Vein endothelial cell (primary cell): Measurements from ENCODE around the gene ITPKB. TPM values are rescaled to one million over a fixed set of nuclear protein-coding genes. Genes with fewer than 3 reads are reported as not detected.

Source experiments
- small RNA-seq: library from RNA; depleted of rRNA; stranded (forward); fragments of <200 nt; gene quantifications from one replicate; pipeline ENCODE3, GENCODE V24; 2012
- total RNA-seq: library from RNA; depleted of rRNA; stranded (reverse); fragments of >200 nt; gene quantifications from 2 replicates; pipeline ENCODE4 v1.2.3, GENCODE V29; 2012

Gene ITPKB
- total RNA-seq: 59.6 and 62.4 TPM in 2 replicates

DNA sequence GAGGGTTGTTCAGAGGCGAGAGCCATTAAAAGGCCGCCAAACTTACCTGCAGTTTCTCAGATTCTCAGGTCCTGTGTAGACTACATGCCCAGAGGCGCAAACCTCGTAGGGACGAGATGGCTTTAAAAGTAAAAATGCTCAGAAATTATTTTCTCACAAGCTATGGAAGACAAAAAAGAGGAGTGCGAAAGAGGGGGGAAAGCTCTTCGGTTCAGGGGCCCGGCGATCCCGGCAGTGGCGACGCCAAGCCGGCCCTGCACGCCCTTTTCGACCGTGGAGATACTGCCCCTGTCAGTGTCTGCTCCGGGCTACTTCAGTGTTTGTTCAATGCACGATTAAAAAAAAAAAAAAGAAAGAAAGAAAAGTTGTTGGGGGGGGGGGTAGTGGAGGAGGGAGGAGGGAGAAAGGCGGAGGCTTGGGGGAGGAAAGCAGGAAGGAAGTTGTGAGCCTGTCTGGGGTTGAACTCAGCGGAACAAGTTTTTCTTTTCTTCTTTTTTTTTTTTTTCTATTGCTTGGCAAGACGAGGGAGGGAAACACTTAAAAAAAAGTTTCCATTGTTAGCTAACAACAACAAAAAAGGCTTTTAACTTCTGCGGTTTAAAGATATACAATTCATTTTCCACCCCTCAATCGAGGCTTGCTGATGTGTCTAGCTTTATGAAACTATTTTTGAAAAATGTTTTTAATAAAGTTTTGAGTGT is at the start of gene ITPKB:
TSS of gene ITPKB (minus strand) at position 288 of the 701 bp plus-strand sequence. CDS start 1,824 bp downstream, outside the sequence.

Small RNA genes within 50 kb of the gene (small RNA-seq; reads per million reads assigned to genes)
- not detected for gene RPS27P5

Other genes starting within 250 kb of the ITPKB start
- gene STUM, start 190.5 kb downstream of the ITPKB start, total RNA-seq: under 0.01 TPM in 1 of 2 replicates, not detected in the other
- 17.0 and 23.4 TPM in 2 replicates for gene PSEN2, start 131.3 kb upstream of the ITPKB start, total RNA-seq
- gene COQ8A, start 201.0 kb upstream of the ITPKB start, total RNA-seq: 7.1 and 8.8 TPM in 2 replicates